ENCODE results near the gene GLIS1.

The GLIS1 gene

GRCh38 chr1:53717025-53717804, 21.7 kb downstream of the GLIS1 start:
- DNase-seq (ENCODE audit: low read depth), result no peak

- no peak for DNase-seq (ENCODE audit: low read depth)
Observed at GRCh38 chr1:53716150-53716549, 22.8 kb downstream of the GLIS1 start.

GRCh38 chr1:53715478-53715877, 23.5 kb downstream of the GLIS1 start:
- DNase-seq (ENCODE audit: low read depth), result no peak

GRCh38 chr1:53712276-53712675, 26.7 kb downstream of the GLIS1 start:
- no peak for DNase-seq (ENCODE audit: low read depth)

GRCh38 chr1:53710584-53710983, 28.4 kb downstream of the GLIS1 start:
- DNase-seq (ENCODE audit: low read depth), result no peak

GRCh38 chr1:53708687-53709086, 30.3 kb downstream of the GLIS1 start:
- no peak for DNase-seq (ENCODE audit: low read depth)

- no peak for DNase-seq (ENCODE audit: low read depth)
Observed at GRCh38 chr1:53706356-53706755, 32.6 kb downstream of the GLIS1 start.

- no peak for DNase-seq (ENCODE audit: low read depth)
Observed at GRCh38 chr1:53705446-53706096, 33.4 kb downstream of the GLIS1 start.

GRCh38 chr1:53704804-53705445, 34.0 kb downstream of the GLIS1 start:
- no peak for DNase-seq (ENCODE audit: low read depth)

- DNase-seq (ENCODE audit: low read depth), result no peak
Observed at GRCh38 chr1:53704304-53704703, 34.7 kb downstream of the GLIS1 start.

GRCh38 chr1:53703174-53703573, 35.8 kb downstream of the GLIS1 start:
- DNase-seq (ENCODE audit: low read depth), result no peak

GRCh38 chr1:53702341-53702740, 36.6 kb downstream of the GLIS1 start:
- DNase-seq (ENCODE audit: low read depth), result no peak

- DNase-seq (ENCODE audit: low read depth), result no peak
Observed at GRCh38 chr1:53700776-53701175, 38.2 kb downstream of the GLIS1 start.

GRCh38 chr1:53699981-53700380, 39.0 kb downstream of the GLIS1 start:
- DNase-seq (ENCODE audit: low read depth), result no peak

GRCh38 chr1:53698384-53698980, 40.5 kb downstream of the GLIS1 start:
- no peak for DNase-seq (ENCODE audit: low read depth)

- no peak for DNase-seq (ENCODE audit: low read depth)
Observed at GRCh38 chr1:53697721-53698383, 41.1 kb downstream of the GLIS1 start.

- no peak for DNase-seq (ENCODE audit: low read depth)
Observed at GRCh38 chr1:53696990-53697389, 42.0 kb downstream of the GLIS1 start.

GRCh38 chr1:53696571-53696970, 42.4 kb downstream of the GLIS1 start:
- DNase-seq (ENCODE audit: low read depth), result no peak

GRCh38 chr1:53696051-53696450, 42.9 kb downstream of the GLIS1 start:
- no peak for DNase-seq (ENCODE audit: low read depth)

- DNase-seq (ENCODE audit: low read depth), result no peak
Observed at GRCh38 chr1:53695116-53695515, 43.8 kb downstream of the GLIS1 start.

- no peak for DNase-seq (ENCODE audit: low read depth)
Observed at GRCh38 chr1:53694718-53695091, 44.3 kb downstream of the GLIS1 start.

All from non-pigmented ciliary epithelial cell (primary cell).